HG03196 (cell line): Measurements from ENCODE around the gene CEP192.

ENCODE experiments used
- ATAC-seq: cut with Tn5 transposase; IDR thresholded peaks from one replicate; pipeline ENCODE4 v1.9.1; 2021; ENCODE audit not compliant: unreplicated experiment

CEP192 gene

DNA sequence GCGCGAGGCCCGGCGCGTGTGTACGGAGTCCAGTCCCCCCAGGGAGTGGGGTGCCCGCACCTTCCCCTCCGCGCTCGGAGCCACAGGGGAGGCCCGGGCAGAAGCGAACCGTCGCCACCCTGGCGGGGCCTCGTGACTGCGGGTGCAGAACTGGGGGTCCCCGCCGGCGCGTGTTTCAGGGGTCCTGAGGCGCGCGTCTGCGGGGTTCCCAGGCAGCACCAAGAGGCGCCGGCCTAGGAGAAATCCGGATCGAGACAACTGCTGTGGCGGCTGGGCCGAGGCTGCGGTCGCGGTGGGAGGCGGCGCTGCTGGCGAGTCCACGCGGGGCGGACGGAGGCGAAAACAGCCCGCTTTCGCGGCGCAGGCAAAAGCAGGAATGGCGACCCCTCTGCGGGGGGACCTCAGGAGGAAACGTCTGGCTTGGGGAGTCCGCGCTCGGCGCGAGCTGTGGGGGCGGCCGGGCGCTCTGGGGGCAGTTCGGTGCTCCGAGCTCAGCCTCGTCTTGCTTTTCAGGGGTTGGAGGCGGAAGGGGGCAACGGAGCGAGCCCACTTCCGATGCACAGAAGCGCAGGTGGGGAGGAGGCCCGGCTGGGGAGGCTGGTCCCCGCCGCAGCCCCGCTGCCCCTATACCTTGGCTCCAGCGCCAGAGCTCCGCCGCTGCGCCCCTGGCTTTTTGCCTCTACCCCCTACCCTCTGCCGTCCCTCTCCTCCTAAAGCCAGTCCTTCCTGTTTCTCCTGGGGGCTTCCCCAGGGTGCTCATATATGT lies 145.9 kb downstream of the CEP192 start:
- peak; percentile 28 for ATAC-seq

DNA sequence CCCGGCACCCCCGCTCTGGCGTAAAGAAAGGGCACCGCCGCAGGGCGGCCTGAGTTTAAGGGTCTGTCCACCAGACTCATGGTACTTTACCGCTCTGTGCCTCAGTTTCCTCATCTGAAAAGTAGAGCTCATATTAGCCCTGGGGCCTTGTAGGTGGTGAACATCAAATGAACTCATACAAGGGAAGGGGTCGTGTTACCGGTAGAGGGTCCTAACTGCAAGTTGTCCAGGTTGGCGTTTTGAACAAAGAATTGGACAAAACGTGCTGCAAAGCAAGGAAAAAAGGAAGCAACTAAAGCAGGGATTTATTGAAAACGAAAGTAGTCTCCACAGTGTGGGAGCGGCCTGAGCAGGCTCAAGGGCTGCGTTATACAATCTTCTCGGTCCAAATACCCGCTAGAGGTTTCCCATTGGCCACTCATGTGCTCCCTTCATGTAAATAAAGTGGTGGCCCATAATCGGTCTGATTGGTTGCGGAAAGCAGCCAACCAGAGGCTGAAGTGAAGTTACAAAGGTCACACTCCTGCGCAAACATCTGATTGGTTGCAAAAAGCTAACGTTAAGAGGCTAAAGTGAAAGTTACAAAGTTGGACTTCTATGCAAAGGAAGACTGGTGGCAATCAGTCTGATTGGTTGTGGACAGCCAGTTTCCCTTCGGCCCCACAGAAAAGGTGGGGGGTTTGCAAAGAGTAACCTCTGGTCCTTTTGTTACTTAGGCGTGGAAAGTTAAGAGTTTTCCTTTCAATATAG lies 146.7 kb downstream of the CEP192 start:
- ATAC-seq, result peak; percentile 59

DNA sequence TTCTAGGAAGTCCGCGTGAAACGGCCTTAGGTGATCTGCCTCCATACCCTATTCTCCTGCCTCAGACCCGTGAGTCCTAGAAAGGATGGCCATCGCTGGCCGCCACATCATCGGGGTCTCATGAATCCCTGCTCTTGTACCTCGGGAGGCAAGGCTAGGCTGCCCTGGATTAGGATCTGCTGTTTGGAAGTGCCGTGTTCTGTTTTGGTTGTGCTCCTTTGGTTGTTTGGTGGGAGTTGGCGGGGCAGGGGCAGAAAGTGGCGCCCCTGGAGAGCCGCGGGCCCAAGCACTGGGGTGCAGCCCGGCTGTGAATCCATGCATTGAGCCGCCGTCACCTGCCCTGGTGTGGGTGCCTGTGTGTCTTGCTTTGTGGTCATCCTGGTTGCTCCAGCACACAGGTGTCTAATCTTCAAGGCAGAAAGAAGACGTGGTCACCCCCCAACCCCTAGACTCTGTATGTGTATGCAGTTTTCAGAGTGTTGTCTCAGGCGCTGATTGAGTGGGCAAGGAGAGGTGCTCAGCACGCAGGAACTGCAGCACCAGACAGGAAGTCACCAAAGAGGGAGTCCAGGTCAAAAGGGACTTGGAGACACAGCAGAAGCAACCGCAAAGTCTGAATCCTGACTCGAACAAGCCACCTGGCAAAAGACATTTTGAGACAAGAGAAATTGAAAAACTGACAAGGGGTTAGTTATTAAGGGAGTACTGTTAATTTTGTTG lies 147.4 kb downstream of the CEP192 start:
- ATAC-seq, result no peak

DNA sequence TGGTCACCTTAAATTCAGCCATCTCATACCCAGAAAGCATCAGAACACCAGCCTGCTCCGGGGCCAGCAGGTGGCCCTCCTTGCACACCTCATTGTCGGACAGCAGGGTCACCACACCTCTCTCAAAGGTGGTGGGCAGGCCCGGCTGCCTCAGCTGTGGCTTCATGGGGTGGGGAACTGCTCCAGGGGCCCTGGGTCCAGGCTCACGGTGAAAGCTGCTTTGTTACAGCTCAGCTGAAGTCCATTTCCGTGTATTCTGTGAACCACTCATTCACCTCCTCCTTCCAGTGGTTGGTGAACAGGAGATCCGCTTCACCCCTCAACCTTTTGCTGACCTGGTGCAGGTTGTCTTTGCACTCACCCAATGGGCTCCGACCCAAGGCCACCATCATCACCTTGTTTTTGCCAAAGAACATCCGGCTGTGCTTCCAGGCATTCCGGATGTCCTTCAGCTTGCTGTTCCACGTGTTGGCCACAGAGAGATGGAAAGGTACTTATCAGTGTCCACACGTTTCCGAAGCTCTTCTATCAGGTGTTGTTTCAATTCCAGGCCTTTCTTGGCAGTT lies 148.8 kb downstream of the CEP192 start:
- ATAC-seq, result no peak

DNA sequence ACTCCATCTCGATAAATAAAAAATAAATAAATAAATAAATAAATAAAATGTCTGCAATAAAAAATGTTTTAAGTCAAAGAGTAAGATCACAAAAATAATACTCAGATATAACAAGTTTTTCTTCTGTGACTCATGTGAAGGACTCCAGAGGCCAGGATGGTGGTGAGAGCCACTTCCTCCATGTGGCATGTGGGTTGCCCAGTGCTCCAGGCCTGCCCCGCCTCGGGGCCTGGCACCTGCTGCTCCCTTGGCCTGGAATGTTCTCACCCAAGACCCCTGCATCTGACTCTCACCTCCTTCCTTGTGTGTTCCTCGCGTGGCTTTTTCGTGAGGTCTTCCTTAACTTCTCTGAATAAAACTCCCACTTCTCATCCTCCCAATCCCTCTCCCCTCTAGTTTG lies 150.0 kb downstream of the CEP192 start:
- no peak for ATAC-seq

DNA sequence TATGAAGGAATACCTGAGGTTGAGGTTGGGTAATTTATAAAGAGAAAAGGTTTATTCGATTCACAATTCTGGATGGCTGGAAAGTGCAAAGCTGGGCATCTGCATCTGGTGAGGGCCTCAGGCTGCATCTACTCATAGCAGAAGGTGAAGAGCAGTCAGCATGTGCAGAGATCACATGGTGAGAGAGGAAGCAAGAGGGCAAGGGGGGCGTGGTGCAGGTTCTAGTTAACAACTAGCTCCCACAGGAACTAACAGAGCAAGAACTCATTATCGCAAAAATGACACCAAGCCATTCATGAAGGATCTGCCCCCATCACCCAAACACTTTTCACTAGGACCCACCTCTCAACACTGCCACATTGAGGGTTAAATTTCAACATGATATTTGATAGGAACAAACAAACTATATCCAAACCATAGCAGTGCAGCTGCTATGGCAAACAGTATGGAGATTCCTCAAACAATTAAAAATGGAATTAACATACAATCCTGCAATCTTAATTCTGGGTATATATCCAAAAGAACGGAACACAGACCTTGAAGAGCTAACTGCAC lies 154.6 kb downstream of the CEP192 start:
- ATAC-seq, result no peak

DNA sequence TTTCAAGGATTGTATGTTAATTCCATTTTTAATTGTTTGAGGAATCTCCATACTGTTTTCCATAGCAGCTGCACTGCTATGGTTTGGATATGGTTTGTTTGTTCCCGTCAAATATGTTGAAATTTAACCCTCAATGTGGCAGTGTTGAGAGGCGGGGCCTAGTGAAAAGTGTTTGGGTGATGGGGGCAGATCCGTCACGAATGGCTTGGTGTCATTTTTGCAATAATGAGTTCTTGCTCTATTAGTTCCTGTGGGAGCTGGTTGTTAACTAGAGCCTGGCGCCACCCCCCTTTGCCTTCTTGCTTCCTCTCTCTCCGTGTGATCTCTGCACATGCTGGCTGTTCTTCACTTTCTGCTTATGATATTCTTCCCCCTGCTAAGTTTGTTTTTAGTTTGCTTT lies 156.0 kb downstream of the CEP192 start:
- ATAC-seq, result no peak

DNA sequence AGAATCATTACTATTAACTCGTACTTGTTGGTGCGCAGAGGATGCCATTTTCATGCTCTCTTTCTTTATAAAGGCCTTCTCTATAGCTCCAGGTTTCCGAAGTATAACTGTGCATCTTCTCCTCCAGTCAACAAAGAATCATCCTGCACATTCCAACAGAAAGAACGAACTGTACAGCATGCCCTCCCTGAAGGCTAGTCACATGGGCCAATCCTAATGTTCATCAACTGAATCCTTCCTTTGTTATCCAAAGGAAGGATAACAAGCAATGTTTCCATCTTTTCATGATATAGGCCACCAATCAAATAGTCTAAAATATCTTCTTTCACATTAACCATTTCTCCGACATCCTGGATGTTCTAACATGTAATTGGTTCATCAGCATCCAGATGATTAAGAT lies 160.5 kb downstream of the CEP192 start:
- no peak for ATAC-seq

DNA sequence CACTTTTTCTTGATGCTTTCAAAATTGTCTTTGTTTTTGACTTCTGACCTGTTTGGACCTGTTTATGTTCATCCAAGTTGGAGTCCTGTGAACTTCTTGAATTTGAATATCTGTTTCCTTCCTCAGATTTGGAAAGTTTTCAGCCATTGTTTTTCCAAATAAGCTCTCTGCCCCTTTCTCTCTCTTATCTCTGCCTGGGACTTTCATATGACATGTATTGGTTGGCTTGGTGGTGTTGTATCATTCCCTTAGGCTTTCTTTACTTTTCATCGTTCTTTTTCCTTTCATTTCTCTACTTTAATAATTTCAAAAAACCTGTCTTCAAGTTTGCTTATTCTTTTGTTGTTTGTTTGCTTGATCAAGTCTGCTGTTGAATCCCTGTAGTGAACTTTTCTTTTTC lies 167.3 kb downstream of the CEP192 start:
- ATAC-seq, result no peak

DNA sequence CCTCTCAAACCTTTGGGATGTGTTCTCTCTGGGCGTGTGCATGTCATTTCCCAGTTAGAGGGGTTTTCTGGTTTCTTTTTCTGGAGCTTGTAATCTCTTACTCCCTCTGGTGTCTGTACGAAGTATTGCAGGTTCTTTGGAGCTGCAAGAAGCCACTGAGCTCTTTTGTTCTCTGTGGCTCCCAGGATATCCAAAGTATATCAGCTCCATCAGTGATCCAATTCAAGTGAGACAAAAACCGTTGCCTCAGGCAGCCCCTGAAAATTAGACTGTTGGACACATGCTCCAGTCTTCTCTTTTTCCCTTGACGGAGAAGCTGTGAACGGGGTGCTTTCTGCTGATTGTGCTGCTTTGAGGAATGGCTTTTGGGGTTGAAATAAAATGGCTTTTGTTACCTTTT lies 168.4 kb downstream of the CEP192 start:
- no peak for ATAC-seq

DNA sequence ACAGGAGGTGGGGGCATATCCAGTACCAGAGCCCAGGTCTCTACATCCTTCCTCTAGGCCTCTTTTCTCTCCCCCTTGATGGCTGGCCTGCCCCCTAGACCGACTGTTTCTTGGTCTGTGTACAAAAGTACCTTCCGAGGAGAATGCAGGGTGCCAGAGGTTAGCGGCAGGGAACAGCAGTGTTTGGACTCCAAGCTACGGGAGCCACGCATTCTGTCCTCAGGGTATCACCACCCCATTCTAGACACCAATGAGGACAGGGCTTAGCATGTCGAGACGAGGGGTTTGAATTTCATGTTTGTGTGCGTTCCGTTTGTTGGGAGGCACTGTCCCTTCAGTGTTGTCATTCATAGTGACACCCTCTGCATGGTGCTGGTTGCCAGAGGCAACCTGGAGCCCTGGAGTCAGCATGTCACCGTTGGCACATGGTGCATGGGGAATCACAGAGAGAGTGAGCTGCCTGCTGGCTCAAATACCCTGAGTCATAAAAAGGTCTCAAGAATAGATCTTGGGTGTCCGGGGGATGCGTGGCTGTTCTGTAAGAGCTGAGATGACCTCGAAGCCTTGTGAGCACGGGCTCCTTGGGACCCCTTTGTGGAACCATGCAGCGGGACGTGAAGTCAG lies 170.2 kb downstream of the CEP192 start:
- no peak for ATAC-seq

DNA sequence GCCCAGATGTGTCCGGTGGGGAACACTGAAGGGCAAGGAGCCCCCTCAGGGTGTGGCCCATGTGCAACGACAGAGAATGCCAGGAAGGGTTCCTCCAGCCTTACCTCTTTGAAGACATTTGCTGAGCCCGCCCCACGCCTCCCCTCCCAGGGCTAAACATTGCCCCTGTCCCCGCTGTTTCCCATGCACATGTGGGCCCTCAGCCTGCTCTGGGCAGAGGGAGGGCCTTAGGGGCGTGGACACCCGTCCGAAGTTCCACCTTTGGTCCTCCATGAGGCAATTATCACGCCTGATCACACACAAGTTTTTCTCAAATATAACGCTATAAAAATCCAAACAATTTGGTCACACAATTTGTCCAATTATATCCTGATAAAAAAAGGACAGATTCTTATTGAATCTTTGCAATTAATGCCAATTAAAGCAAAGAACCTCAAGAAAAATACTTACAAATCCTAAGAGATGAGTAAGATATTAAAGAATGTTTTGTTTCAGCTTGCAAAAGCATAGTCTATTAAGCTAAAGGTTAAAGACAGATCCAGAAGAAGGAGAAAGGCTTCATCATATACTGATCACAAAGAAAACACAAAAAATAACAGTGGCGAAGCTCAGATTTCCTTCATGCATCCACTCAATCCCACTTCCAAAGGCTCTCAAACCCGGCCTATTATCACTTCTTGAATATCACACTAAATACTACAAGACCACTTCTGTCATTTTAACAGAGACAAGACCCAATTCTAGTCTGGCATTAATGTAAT lies 172.2 kb downstream of the CEP192 start:
- no peak for ATAC-seq

DNA sequence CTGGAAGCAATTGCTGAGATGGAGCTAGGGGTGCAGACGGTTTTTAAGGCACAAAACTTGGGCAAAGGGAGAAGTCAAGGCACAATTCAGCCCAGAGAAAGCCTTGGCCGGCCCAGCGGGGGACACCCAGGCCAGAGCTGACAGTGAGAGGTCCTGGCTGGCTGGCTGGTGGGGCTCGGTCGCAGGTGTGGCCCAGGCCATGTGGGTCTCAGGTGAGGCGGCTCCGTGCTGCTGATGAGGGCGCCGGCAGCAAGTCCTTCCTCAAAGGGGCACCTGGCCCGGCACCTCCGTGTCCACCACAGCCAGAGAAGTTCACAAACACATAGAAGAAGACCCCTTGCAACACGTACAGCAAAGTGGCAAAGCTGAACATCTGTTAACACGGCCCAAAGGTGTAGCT lies 173.2 kb downstream of the CEP192 start:
- no peak for ATAC-seq

DNA sequence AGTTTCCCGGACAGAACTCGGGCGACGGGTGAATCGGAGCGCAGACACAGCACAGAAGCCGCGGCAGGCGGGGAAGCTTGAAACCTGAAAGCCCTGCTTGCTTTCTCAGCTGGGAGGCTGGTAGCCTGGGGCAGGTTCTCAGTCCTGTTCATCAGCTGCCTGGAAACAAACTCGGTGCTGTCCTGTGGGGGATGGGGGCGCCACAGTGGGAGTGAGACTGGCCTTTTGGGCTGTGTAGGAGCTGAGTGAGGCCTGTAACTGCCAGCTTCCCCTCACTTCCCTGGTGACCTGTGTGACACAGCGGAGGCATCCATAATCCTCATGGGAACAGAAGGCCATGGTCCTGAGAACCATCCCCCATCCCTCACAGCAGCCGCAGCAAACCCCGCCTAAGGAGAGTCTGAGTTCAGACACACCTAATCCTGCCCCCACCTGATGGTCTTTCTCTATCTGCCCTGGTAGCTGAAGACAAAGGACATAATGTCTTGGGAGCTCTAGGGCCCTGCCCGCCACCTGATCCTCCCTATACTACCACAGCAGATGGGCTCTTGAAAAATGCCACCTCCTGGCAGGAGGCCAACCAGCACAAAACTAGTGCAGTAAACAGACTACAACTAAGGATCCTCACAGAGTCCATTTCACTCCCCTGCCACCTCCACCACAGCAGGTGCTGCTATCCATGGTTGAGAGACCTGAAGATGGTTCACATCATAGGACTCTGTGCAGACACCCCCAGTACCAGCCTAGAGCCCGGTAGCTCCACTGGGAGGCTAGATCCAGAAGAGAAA lies 174.7 kb downstream of the CEP192 start:
- no peak for ATAC-seq

DNA sequence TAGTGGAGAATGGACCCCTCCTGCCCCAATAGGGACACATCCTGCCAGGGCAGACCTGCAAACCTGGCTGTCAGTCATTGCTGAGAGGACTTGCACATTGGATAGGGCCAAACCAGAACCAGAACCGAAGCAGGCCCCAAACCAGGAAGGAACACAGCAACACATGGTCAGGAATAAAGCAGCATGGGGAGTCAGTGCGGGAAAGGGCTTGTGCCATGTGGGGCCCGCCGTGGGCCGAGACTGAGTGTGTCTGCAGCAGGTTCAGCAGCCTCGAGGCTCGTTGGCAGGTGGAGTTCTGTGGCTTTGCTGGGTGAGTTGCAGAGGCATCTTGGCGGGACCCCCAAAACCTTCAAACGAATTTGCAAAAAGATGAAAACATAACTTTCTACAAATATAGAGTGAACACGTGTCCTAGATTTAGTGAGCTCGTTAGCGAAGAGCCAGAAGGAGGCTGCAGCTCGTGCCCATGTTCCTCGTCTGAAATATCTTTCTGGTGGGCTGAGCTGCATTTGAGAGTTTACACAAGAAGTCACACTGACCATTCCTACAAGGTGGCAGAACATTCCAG lies 182.5 kb downstream of the CEP192 start:
- no peak for ATAC-seq
